Glutamatergic neuron (in vitro differentiated cells): Measurements from ENCODE around the gene LCN2. TPM values are rescaled to one million over a fixed set of nuclear protein-coding genes. Genes with fewer than 3 reads are reported as not detected.

Experiments
- DNase-seq: peaks from one replicate; pipeline ENCODE4 v3.0.0; 2022
- H3K27ac Mint-ChIP-seq: one replicate; pipeline ENCODE4 v1.8.0; 2020; ENCODE audit warnings: mild to moderate bottlenecking, mixed read lengths, inconsistent platforms; ENCODE audit not compliant: unreplicated experiment
- H3K27me3 Mint-ChIP-seq: one replicate; pipeline ENCODE4 v1.8.0; 2020; ENCODE audit warnings: mild to moderate bottlenecking, moderate library complexity, mixed read lengths, inconsistent platforms; ENCODE audit not compliant: unreplicated experiment
- H3K36me3 Mint-ChIP-seq: one replicate; pipeline ENCODE4 v1.8.0; 2020; ENCODE audit warnings: mild to moderate bottlenecking, mixed read lengths, inconsistent platforms; ENCODE audit not compliant: unreplicated experiment
- H3K4me1 Mint-ChIP-seq: one replicate; pipeline ENCODE4 v1.8.0; 2020; ENCODE audit warnings: mild to moderate bottlenecking, low read depth, mixed read lengths, inconsistent platforms; ENCODE audit not compliant: unreplicated experiment
- H3K4me3 Mint-ChIP-seq: one replicate; pipeline ENCODE4 v1.8.0; 2020; ENCODE audit warnings: mild to moderate bottlenecking, mixed read lengths, inconsistent platforms; ENCODE audit not compliant: unreplicated experiment
- H3K9me3 Mint-ChIP-seq: one replicate; pipeline ENCODE4 v1.8.0; 2020; ENCODE audit warnings: mild to moderate bottlenecking, moderate library complexity, mixed read lengths, inconsistent platforms; ENCODE audit not compliant: unreplicated experiment
- CTCF ChIP-seq: fragments of 200-600 bp; sonication (generic); IDR thresholded peaks from one replicate; pipeline ENCODE4 v1.5.0; 2021; ENCODE audit not compliant: partially characterized antibody, unreplicated experiment
- total RNA-seq: library from RNA; stranded (reverse); fragmentation: NEBNext Ultra II Directional; extraction: Animal tissue kit (Norgen Biotek cat#: 25700); gene quantifications from one replicate; pipeline ENCODE4 v1.2.1, GENCODE V29; 2021; ENCODE audit not compliant: unreplicated experiment

Gene LCN2
- total RNA-seq, 1 donor from 2014 or later = not detected

GRCh38 chr9:128106181-128106939, 42.9 kb upstream of the LCN2 start:
- no peak for DNase-seq
- H3K36me3 Mint-ChIP-seq = no peaks in the 10 kb centered on the region
- no peak overlapping the region for H3K27ac Mint-ChIP-seq
- no peak overlapping the region for H3K4me3 Mint-ChIP-seq
- H3K9me3 Mint-ChIP-seq = peaks cover 10% of the 10 kb centered on the region
- no peak for TF ChIP-seq CTCF
- H3K27me3 Mint-ChIP-seq = peaks cover 9% of the 10 kb centered on the region
- peaks cover 34% of the 10 kb centered on the region for H3K4me1 Mint-ChIP-seq

- no peak for DNase-seq
- Mint-ChIP-seq H3K9me3 (peaks cover 8% of the 10 kb centered on the region), H3K36me3 (no peaks in the 10 kb centered on the region), H3K27me3 (peaks cover 9% of the 10 kb centered on the region), H3K4me1 (peaks cover 29% of the 10 kb centered on the region), H3K27ac (no peak overlapping the region), H3K4me3 (no peak overlapping the region)
- TF ChIP-seq CTCF = no peak
Measured at GRCh38 chr9:128106940-128107467, 42.2 kb upstream of the LCN2 start.

GRCh38 chr9:128107468-128108268, 41.6 kb upstream of the LCN2 start:
- Mint-ChIP-seq H3K36me3 (no peaks in the 10 kb centered on the region), H3K27ac (peak overlapping the region; percentile 71), H3K27me3 (peaks cover 9% of the 10 kb centered on the region), H3K9me3 (peaks cover 5% of the 10 kb centered on the region), H3K4me1 (peaks cover 23% of the 10 kb centered on the region), H3K4me3 (peak overlapping the region; percentile 32)
- no peak for DNase-seq
- no peak for TF ChIP-seq CTCF

- TF ChIP-seq CTCF = no peak
- DNase-seq = no peak
- Mint-ChIP-seq H3K4me3 (peak overlapping the region; percentile 32), H3K9me3 (peaks cover 4% of the 10 kb centered on the region), H3K4me1 (peaks cover 21% of the 10 kb centered on the region), H3K27me3 (peaks cover 8% of the 10 kb centered on the region), H3K36me3 (no peaks in the 10 kb centered on the region), H3K27ac (peak overlapping the region; percentile 71)
Measured at GRCh38 chr9:128108269-128109049, 40.8 kb upstream of the LCN2 start.
